H9 (cell line): ENCODE measurements around the gene ACP2. TPM values are rescaled to one million over a fixed set of nuclear protein-coding genes. Genes with fewer than 3 reads are reported as not detected.

Experiments
- DNase-seq: peaks from one replicate; pipeline ENCODE4 v3.0.0-alpha.2; 2017
- H2AFZ ChIP-seq: one replicate; pipeline ENCODE4 v1.6.1; 2013; ENCODE audit warnings: mild to moderate bottlenecking, low read length, control low read depth, moderate library complexity
- H2AK5ac ChIP-seq: 2 replicates; pipeline ENCODE4 v1.6.1; 2013; ENCODE audit warnings: low read length, control low read depth, mixed read lengths; ENCODE audit not compliant: insufficient read length
- H2BK120ac ChIP-seq: one replicate; pipeline ENCODE4 v1.6.1; 2013; ENCODE audit warnings: low read depth, mild to moderate bottlenecking, low read length, control low read depth, inconsistent platforms; ENCODE audit not compliant: poor library complexity, severe bottlenecking
- H2BK12ac ChIP-seq: 2 replicates; pipeline ENCODE4 v1.6.1; 2013; ENCODE audit warnings: low read length, control low read depth, mixed read lengths, low read depth; ENCODE audit not compliant: insufficient read length
- H2BK15ac ChIP-seq: 2 replicates; pipeline ENCODE4 v1.6.1; 2013; ENCODE audit warnings: low read depth, low read length, control low read depth
- H2BK20ac ChIP-seq: one replicate; pipeline ENCODE4 v1.6.1; 2013; ENCODE audit warnings: low read depth, mild to moderate bottlenecking, low read length, control low read depth, inconsistent platforms; ENCODE audit not compliant: poor library complexity, severe bottlenecking
- H2BK5ac ChIP-seq: 2 replicates; pipeline ENCODE4 v1.6.1; 2013; ENCODE audit warnings: low read length, control low read depth, mixed read lengths; ENCODE audit not compliant: insufficient read length
- H3K14ac ChIP-seq: 2 replicates; pipeline ENCODE4 v1.6.1; 2013; ENCODE audit warnings: low read length, control low read depth; ENCODE audit not compliant: insufficient read depth
- H3K18ac ChIP-seq: 2 replicates; pipeline ENCODE4 v1.6.1; 2013; ENCODE audit warnings: low read depth, mild to moderate bottlenecking, mixed read lengths, low read length, control low read depth; ENCODE audit not compliant: insufficient read length
- H3K23ac ChIP-seq: 2 replicates; pipeline ENCODE4 v1.6.1; 2013; ENCODE audit warnings: low read length, control low read depth, mixed read lengths, low read depth; ENCODE audit not compliant: insufficient read length
- H3K23me2 ChIP-seq: 2 replicates; pipeline ENCODE4 v1.6.1; 2013; ENCODE audit warnings: low read depth, mild to moderate bottlenecking, mixed read lengths, low read length, control low read depth; ENCODE audit not compliant: insufficient read length, poor library complexity, severe bottlenecking
- H3K27ac ChIP-seq: 2 replicates; pipeline ENCODE4 v1.5.1; 2013; ENCODE audit warnings: low read length, control low read depth, mixed read lengths, low read depth; ENCODE audit not compliant: insufficient read length
- H3K27me3 ChIP-seq: 2 replicates; pipeline ENCODE4 v1.6.1; 2013; ENCODE audit warnings: low read length, control low read depth, inconsistent platforms; ENCODE audit not compliant: insufficient read depth
- H3K4ac ChIP-seq: 2 replicates; pipeline ENCODE4 v1.6.1; 2013; ENCODE audit warnings: low read depth, mild to moderate bottlenecking, control low read depth, inconsistent platforms, low read length, moderate library complexity
- H3K4me1 ChIP-seq: 2 replicates; pipeline ENCODE4 v1.6.1; 2013; ENCODE audit warnings: low read length, control low read depth, inconsistent platforms; ENCODE audit not compliant: insufficient read depth
- H3K4me2 ChIP-seq: 2 replicates; pipeline ENCODE4 v1.6.1; 2013; ENCODE audit warnings: low read length, control low read depth, mixed read lengths; ENCODE audit not compliant: insufficient read length, insufficient read depth
- H3K56ac ChIP-seq: 2 replicates; pipeline ENCODE4 v1.6.1; 2013; ENCODE audit warnings: low read depth, mild to moderate bottlenecking, mixed read lengths, low read length, control low read depth; ENCODE audit not compliant: insufficient read length
- H3K79me1 ChIP-seq: 2 replicates; pipeline ENCODE4 v1.6.1; 2013; ENCODE audit warnings: low read depth, mild to moderate bottlenecking, moderate library complexity, low read length, control low read depth, inconsistent platforms; ENCODE audit not compliant: insufficient read depth, poor library complexity, severe bottlenecking
- H3K79me2 ChIP-seq: 2 replicates; pipeline ENCODE4 v1.6.1; 2013; ENCODE audit warnings: low read length, control low read depth, inconsistent platforms; ENCODE audit not compliant: insufficient read depth
- H3K9ac ChIP-seq: 2 replicates; pipeline ENCODE4 v1.6.1; 2013; ENCODE audit warnings: low read length, control low read depth, mixed read lengths; ENCODE audit not compliant: insufficient read length; ENCODE audit errors: extremely low read depth
- H3K9me3 ChIP-seq: one replicate; pipeline ENCODE4 v1.6.1; 2013; ENCODE audit warnings: low read depth, low read length, inconsistent platforms; ENCODE audit not compliant: control insufficient read depth
- H3T11ph ChIP-seq: one replicate; pipeline ENCODE4 v1.6.1; 2013; ENCODE audit warnings: mild to moderate bottlenecking, low read length, control low read depth, inconsistent platforms
- H4K20me1 ChIP-seq: one replicate; pipeline ENCODE4 v1.6.1; 2013; ENCODE audit not compliant: control insufficient read depth, insufficient read length, insufficient read depth
- H4K5ac ChIP-seq: 2 replicates; pipeline ENCODE4 v1.6.1; 2013; ENCODE audit warnings: low read depth, mild to moderate bottlenecking, mixed read lengths, low read length, control low read depth; ENCODE audit not compliant: insufficient read length
- H4K8ac ChIP-seq: replicated peaks from 2 replicates; pipeline ENCODE4 v1.6.1; 2013; ENCODE audit warnings: low read length, control low read depth, mixed read lengths, low read depth; ENCODE audit not compliant: insufficient read length
- H4K91ac ChIP-seq: 2 replicates; pipeline ENCODE4 v1.6.1; 2013; ENCODE audit warnings: low read depth, mild to moderate bottlenecking, moderate library complexity, mixed read lengths, low read length, control low read depth; ENCODE audit not compliant: insufficient read length
- H3K27ac Mint-ChIP-seq, 3 experiments: 2 replicates in 2 of 3; 3 replicates in 1 of 3; pipeline ENCODE4 v1.8.0; 2020 to 2021; ENCODE audit warnings: mixed read lengths in 3 of 3, mild to moderate bottlenecking in 1 of 3, moderate library complexity in 1 of 3
- H3K27me3 Mint-ChIP-seq: 2 replicates; pipeline ENCODE4 v1.8.0; 2021; ENCODE audit warnings: low read depth, mild to moderate bottlenecking, moderate library complexity, mixed read lengths
- H3K36me3 Mint-ChIP-seq, 3 experiments: 2 replicates in 2 of 3; 3 replicates in 1 of 3; pipeline ENCODE4 v1.8.0; 2020 to 2021; ENCODE audit warnings: low read depth in 3 of 3, mixed read lengths in 3 of 3; ENCODE audit not compliant: insufficient read depth in 1 of 3
- H3K4me1 Mint-ChIP-seq, 2 experiments: 2 replicates each; pipeline ENCODE4 v1.8.0; 2020; ENCODE audit warnings: mixed read lengths in 2 of 2
- H3K4me3 Mint-ChIP-seq, 2 experiments: 2 replicates in 1 of 2; 3 replicates in 1 of 2; pipeline ENCODE4 v1.8.0; 2020 to 2021; ENCODE audit warnings: mild to moderate bottlenecking in 2 of 2, mixed read lengths in 2 of 2, moderate library complexity in 1 of 2
- H3K9me3 Mint-ChIP-seq, 2 experiments: 2 replicates in 1 of 2; 3 replicates in 1 of 2; pipeline ENCODE4 v1.8.0; 2020; ENCODE audit warnings: mild to moderate bottlenecking in 2 of 2, mixed read lengths in 2 of 2, moderate library complexity in 1 of 2
- WGBS: extraction: QIAGEN DNeasy Blood & Tissue Kit; methylation state at CpG from one replicate; pipeline ENCODE4 v1.1.7; 2013; ENCODE audit warnings: missing lambda C conversion rate, low lambda C conversion rate, mixed read lengths; ENCODE audit not compliant: insufficient read length; ENCODE audit errors: extremely low coverage; 5-methylcytosine and 5-hydroxymethylcytosine counted together
- total RNA-seq: library from RNA; stranded (reverse); gene quantifications from 2 replicates; pipeline ENCODE4 v1.2.1, GENCODE V29; 2021
- TF ChIP-seq, protein P1 (sequence below): fragments of 200-600 bp; sonication (generic); conservative IDR thresholded peaks from 3 replicates; pipeline ENCODE4 v1.8.0; 2021; ENCODE audit warnings: antibody characterized with exemption, mild to moderate bottlenecking

ACP2 gene
- total RNA-seq, 1 experiment from 2014 or later: 29.5 TPM

DNA sequence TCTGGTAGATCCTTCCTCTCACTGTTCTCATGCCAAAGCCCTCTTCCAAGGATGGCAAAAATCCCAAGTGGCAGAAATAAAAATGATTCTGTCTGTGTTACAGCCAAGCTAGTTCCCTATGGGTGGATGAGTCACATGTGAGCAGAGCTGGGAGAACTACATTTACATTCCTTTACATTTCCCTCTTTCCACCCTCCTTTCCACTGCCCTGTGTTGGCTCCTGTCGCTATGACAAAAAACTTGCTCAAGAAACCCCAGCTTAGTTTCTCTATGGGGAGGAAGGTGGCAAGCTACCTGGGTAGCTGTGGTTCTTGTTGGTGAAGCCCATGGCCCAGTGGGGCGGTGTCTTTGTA is 44.0 kb downstream of the ACP2 start:
- no peak overlapping the region for H3K9ac ChIP-seq
- H2BK120ac ChIP-seq: no peak overlapping the region
- Mint-ChIP-seq H3K4me3 (no peak overlapping the region; a peak in 1 of 5 replicates), H3K27me3 (no peaks in the 10 kb centered on the region; the same call in none of the 2 replicates), H3K36me3 (no peaks in the 10 kb centered on the region), H3K4me1 (peaks cover 8 to 9% of the 10 kb centered on the region in 2 experiments), H3K27ac (peak overlapping the region; percentile 18 to 92 (median 30); a peak in 4 of 7 replicates), H3K9me3 (no peaks in the 10 kb centered on the region)
- WGBS: no CpG with 5 or more reads among the region's 2 CpGs
- H2AFZ ChIP-seq: no peak overlapping the region
- H2BK12ac ChIP-seq: no peak overlapping the region
- no peak overlapping the region for H3T11ph ChIP-seq
- H3K27me3 ChIP-seq: no peaks in the 10 kb centered on the region
- TF ChIP-seq, protein P1, sequence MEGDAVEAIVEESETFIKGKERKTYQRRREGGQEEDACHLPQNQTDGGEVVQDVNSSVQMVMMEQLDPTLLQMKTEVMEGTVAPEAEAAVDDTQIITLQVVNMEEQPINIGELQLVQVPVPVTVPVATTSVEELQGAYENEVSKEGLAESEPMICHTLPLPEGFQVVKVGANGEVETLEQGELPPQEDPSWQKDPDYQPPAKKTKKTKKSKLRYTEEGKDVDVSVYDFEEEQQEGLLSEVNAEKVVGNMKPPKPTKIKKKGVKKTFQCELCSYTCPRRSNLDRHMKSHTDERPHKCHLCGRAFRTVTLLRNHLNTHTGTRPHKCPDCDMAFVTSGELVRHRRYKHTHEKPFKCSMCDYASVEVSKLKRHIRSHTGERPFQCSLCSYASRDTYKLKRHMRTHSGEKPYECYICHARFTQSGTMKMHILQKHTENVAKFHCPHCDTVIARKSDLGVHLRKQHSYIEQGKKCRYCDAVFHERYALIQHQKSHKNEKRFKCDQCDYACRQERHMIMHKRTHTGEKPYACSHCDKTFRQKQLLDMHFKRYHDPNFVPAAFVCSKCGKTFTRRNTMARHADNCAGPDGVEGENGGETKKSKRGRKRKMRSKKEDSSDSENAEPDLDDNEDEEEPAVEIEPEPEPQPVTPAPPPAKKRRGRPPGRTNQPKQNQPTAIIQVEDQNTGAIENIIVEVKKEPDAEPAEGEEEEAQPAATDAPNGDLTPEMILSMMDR: no peak
- H3K18ac ChIP-seq: peak overlapping the region; percentile 61
- H3K79me1 ChIP-seq: no peaks in the 10 kb centered on the region
- no peaks in the 10 kb centered on the region; the same call in 1 of the 2 replicates for H3K4me1 ChIP-seq
- H2AK5ac ChIP-seq: no peak overlapping the region
- no peak overlapping the region for H2BK20ac ChIP-seq
- H3K4ac ChIP-seq: no peak overlapping the region
- no peak for DNase-seq
- no peak overlapping the region for H3K4me2 ChIP-seq
- no peaks in the 10 kb centered on the region for H3K9me3 ChIP-seq
- H4K8ac ChIP-seq: no peak overlapping the region
- H3K23ac ChIP-seq: no peak overlapping the region
- H3K27ac ChIP-seq: no peak overlapping the region
- H3K79me2 ChIP-seq: no peaks in the 10 kb centered on the region
- H3K14ac ChIP-seq: peak overlapping the region; percentile 75; the same call in 1 of the 2 replicates
- H4K91ac ChIP-seq: no peak overlapping the region
- no peaks in the 10 kb centered on the region for H3K23me2 ChIP-seq
- no peak overlapping the region for H2BK5ac ChIP-seq
- no peaks in the 10 kb centered on the region for H4K20me1 ChIP-seq
- no peak overlapping the region for H3K56ac ChIP-seq
- H4K5ac ChIP-seq: no peak overlapping the region
- H2BK15ac ChIP-seq: no peak overlapping the region
